OCI-LY1 (cell line): Measurements from ENCODE around the gene ZFAND4.

Experiments
- CTCF ChIP-seq: fragments of 200-600 bp; sonication (generic), shearing (Covaris generic); IDR thresholded peaks from 2 replicates; pipeline ENCODE4 v1.5.1; 2017; ENCODE audit warnings: mild to moderate bottlenecking, antibody characterized with exemption, low read length, moderate library complexity, mixed read lengths
- EZH2 ChIP-seq: fragments of 200-600 bp; sonication (generic), shearing (Covaris generic); IDR thresholded peaks from 2 replicates; pipeline ENCODE4 v1.8.0; 2017; ENCODE audit warnings: borderline replicate concordance, mixed run types, mild to moderate bottlenecking, antibody characterized with exemption, low read length, moderate library complexity, mixed read lengths

GRCh38 chr10:45640941-45641340 is 31.6 kb downstream of the ZFAND4 start:
- no peak for TF ChIP-seq CTCF
- no peak for TF ChIP-seq EZH2
